Urinary bladder (tissue), 4 donors: ENCODE data around the gene HBM. TPM values are rescaled to one million over a fixed set of nuclear protein-coding genes. Genes with fewer than 3 reads are reported as not detected.
"Not testable (repeated sequence)": the region's sequence is repeated elsewhere in the genome, so short reads cannot be mapped to it uniquely, and the experiment has no call there.

ENCODE experiments used
- DNase-seq: peaks from one replicate; pipeline ENCODE4 v3.0.0-alpha.2; 2015; ENCODE audit errors: extremely low spot score
- H3K27ac ChIP-seq: one replicate; pipeline ENCODE4 v1.5.1; 2013; ENCODE audit warnings: low read depth, mild to moderate bottlenecking, moderate library complexity
- H3K36me3 ChIP-seq: one replicate; pipeline ENCODE4 v1.6.1; 2013; ENCODE audit warnings: mild to moderate bottlenecking, moderate library complexity; ENCODE audit not compliant: insufficient read depth
- H3K4me1 ChIP-seq: one replicate; pipeline ENCODE4 v1.6.1; 2013; ENCODE audit warnings: mild to moderate bottlenecking, moderate library complexity; ENCODE audit not compliant: insufficient read depth
- H3K4me3 ChIP-seq: one replicate; pipeline ENCODE4 v1.5.1; 2013; ENCODE audit warnings: low read depth, low read length
- WGBS: extraction: QIAGEN DNeasy Blood & Tissue Kit; methylation state at CpG from one replicate; pipeline ENCODE4 v1.1.7; 2013; 5-methylcytosine and 5-hydroxymethylcytosine counted together
- polyA plus RNA-seq: library from polyadenylated mRNA; stranded (reverse); fragments of 200-250 nt; gene quantifications from one replicate; pipeline ENCODE4 v1.2.3, GENCODE V29; 2013
- small RNA-seq: library from RNA; depleted of rRNA; stranded (forward); fragments of <200 nt; gene quantifications from one replicate; pipeline ENCODE3, GENCODE V24; 2014
- total RNA-seq: library from RNA; depleted of rRNA; stranded (reverse); fragments of >200 nt; gene quantifications from one replicate; pipeline ENCODE4 v1.2.3, GENCODE V29; 2014
- donor health status: healthy with polysubstance abuse.
- donor health status: healthy.

HBM gene
- total and polyA plus RNA-seq, 2 donors = 14.8 TPM; not detected in 1

GRCh38 chr16:193441-193840, 27.7 kb downstream of the HBM start:
- H3K4me3 ChIP-seq = no peak overlapping the region
- peaks cover 5% of the 10 kb centered on the region for H3K36me3 ChIP-seq
- DNase-seq = no peak
- no peak overlapping the region for H3K27ac ChIP-seq
- WGBS = 91% methylated on average over 15 of the region's 15 CpGs
- no peaks in the 10 kb centered on the region for H3K4me1 ChIP-seq

GRCh38 chr16:194516-194915, 28.7 kb downstream of the HBM start:
- Histone ChIP-seq H3K4me1 (no peaks in the 10 kb centered on the region), H3K27ac (no peak overlapping the region), H3K36me3 (peaks cover 5% of the 10 kb centered on the region), H3K4me3 (no peak overlapping the region)
- DNase-seq = no peak
- 85% methylated on average over 6 of the region's 6 CpGs for WGBS

GRCh38 chr16:200388-200787, 34.6 kb downstream of the HBM start:
- Histone ChIP-seq H3K4me3 (no peak overlapping the region), H3K36me3 (no peaks in the 10 kb centered on the region), H3K27ac (no peak overlapping the region), H3K4me1 (no peaks in the 10 kb centered on the region)
- no peak for DNase-seq
- WGBS = 94% methylated on average over 5 of the region's 5 CpGs

- no peaks in the 10 kb centered on the region for H3K4me1 ChIP-seq
- H3K4me3 ChIP-seq = no peak overlapping the region
- H3K27ac ChIP-seq = no peak overlapping the region
- WGBS = 97% methylated on average over 4 of the region's 4 CpGs
- no peak for DNase-seq
- peaks cover 4% of the 10 kb centered on the region for H3K36me3 ChIP-seq
Observed at GRCh38 chr16:203246-203645, 37.5 kb downstream of the HBM start.

DNA sequence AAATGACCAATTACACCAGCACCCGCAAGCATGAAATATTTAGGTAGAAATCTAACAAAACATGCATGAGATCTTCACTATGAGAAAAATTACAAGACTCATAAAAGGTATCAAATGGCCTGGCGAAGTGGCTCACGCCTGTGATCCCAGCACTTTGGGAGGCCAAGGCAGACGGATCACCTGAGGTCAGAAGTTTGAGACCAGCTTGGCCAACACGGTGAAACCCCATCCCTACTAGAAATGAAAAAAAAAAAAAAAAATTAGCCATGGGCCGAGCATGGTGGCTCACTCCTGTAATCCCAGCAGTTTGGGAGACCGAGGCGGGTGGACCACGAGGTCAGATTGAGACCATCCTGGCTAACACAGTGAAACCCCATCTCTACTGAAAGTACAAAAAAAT, 38.3 kb downstream of the HBM start:
- not testable (repeated sequence) for H3K4me1 ChIP-seq, H3K36me3 ChIP-seq, DNase-seq, H3K4me3 ChIP-seq, H3K27ac ChIP-seq
- 95% methylated on average over 9 of the region's 9 CpGs for WGBS

DNA sequence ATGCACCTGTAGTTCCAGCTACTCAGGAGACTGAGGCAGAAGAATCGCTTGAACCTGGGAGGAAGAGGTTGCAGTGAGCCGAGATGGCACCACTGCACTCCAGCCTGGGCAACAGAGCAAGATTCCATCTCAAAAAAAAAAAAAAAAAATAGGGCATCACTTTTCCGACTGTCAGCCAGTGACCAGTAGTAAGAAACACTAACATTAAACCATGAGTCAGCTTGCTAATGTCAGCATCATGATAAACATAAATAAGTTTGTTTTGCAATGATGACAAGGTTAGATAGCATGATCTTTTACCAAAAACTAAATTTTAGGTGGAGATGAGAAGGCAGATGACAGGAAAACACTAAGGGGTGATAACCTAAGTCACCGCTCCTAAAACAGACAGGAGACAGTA, 43.6 kb downstream of the HBM start:
- not testable (repeated sequence) for H3K4me1 ChIP-seq, H3K36me3 ChIP-seq, H3K4me3 ChIP-seq, DNase-seq, H3K27ac ChIP-seq
- 81% methylated on average over 4 of the region's 4 CpGs for WGBS

GRCh38 chr16:211631-212180, 45.9 kb downstream of the HBM start:
- not testable (repeated sequence) for H3K36me3 ChIP-seq, H3K4me3 ChIP-seq, DNase-seq, H3K4me1 ChIP-seq, H3K27ac ChIP-seq
- WGBS = 85% methylated on average over 14 of the region's 14 CpGs

GRCh38 chr16:212999-213398, 47.2 kb downstream of the HBM start:
- Histone ChIP-seq H3K36me3 (peaks cover 4% of the 10 kb centered on the region), H3K4me3 (no peak overlapping the region), H3K27ac (no peak overlapping the region), H3K4me1 (no peaks in the 10 kb centered on the region)
- 88% methylated on average over 3 of the region's 3 CpGs for WGBS
- no peak for DNase-seq

Small RNA genes lying within 50 kb of the gene (small RNA-seq; reads per million reads assigned to genes)
- gene RF00019 = not detected

Other genes starting within 250 kb of the HBM start
- gene POLR3K, start 112.4 kb upstream of the HBM start, total RNA-seq = 3.4 TPM
- gene POLR3K, start 112.4 kb upstream of the HBM start, polyA plus RNA-seq = 16.8 TPM
- gene SNRNP25, start 112.2 kb upstream of the HBM start, total RNA-seq = 9.5 TPM
- 29.5 TPM for gene SNRNP25, start 112.2 kb upstream of the HBM start, polyA plus RNA-seq
- gene RHBDF1, start 93.3 kb upstream of the HBM start, total RNA-seq = 34.7 TPM
- 50.3 TPM for gene RHBDF1, start 93.3 kb upstream of the HBM start, polyA plus RNA-seq
- 58.8 TPM for gene MPG, start 87.8 kb upstream of the HBM start, total RNA-seq
- gene MPG, start 87.8 kb upstream of the HBM start, polyA plus RNA-seq = 89.6 TPM
- gene NPRL3, start 27.3 kb upstream of the HBM start, total RNA-seq = 9.7 TPM
- 25.5 TPM for gene NPRL3, start 27.3 kb upstream of the HBM start, polyA plus RNA-seq
- gene HBZ, start 13.3 kb upstream of the HBM start, total RNA-seq = 0.85 TPM
- gene HBZ, start 13.3 kb upstream of the HBM start, polyA plus RNA-seq = 0.47 TPM
- 648 TPM for gene HBA2, start 6.9 kb downstream of the HBM start, total RNA-seq
- gene HBA2, start 6.9 kb downstream of the HBM start, polyA plus RNA-seq = 22.6 TPM
- 472 TPM for gene HBA1, start 10.7 kb downstream of the HBM start, total RNA-seq
- 9.7 TPM for gene HBA1, start 10.7 kb downstream of the HBM start, polyA plus RNA-seq
- gene HBQ1, start 14.5 kb downstream of the HBM start, total RNA-seq = not detected
- gene HBQ1, start 14.5 kb downstream of the HBM start, polyA plus RNA-seq = not detected
- gene LUC7L, start 63.5 kb downstream of the HBM start, total RNA-seq = 112 TPM
- gene LUC7L, start 63.5 kb downstream of the HBM start, polyA plus RNA-seq = 47.0 TPM
- gene FAM234A, start 68.8 kb downstream of the HBM start, total RNA-seq = 38.8 TPM
- gene FAM234A, start 68.8 kb downstream of the HBM start, polyA plus RNA-seq = 115 TPM
- 2.4 TPM for gene RGS11, start 110.0 kb downstream of the HBM start, total RNA-seq
- gene RGS11, start 110.0 kb downstream of the HBM start, polyA plus RNA-seq = 6.9 TPM
- gene ARHGDIG, start 114.6 kb downstream of the HBM start, total RNA-seq = 2.3 TPM
- gene ARHGDIG, start 114.6 kb downstream of the HBM start, polyA plus RNA-seq = 0.95 TPM
- 1.1 TPM for gene PDIA2, start 117.2 kb downstream of the HBM start, total RNA-seq
- 0.19 TPM for gene PDIA2, start 117.2 kb downstream of the HBM start, polyA plus RNA-seq
- gene AXIN1, start 186.7 kb downstream of the HBM start, total RNA-seq = 9.9 TPM
- gene AXIN1, start 186.7 kb downstream of the HBM start, polyA plus RNA-seq = 25.0 TPM
- gene MRPL28, start 204.6 kb downstream of the HBM start, total RNA-seq = 20.3 TPM
- gene MRPL28, start 204.6 kb downstream of the HBM start, polyA plus RNA-seq = 81.1 TPM
- gene PGAP6, start 216.0 kb downstream of the HBM start, total RNA-seq = 15.9 TPM
- 53.8 TPM for gene PGAP6, start 216.0 kb downstream of the HBM start, polyA plus RNA-seq
- 29.0 TPM for gene NME4, start 231.2 kb downstream of the HBM start, total RNA-seq
- 246 TPM for gene NME4, start 231.2 kb downstream of the HBM start, polyA plus RNA-seq
- 5.3 TPM for gene DECR2, start 235.9 kb downstream of the HBM start, total RNA-seq
- 20.6 TPM for gene DECR2, start 235.9 kb downstream of the HBM start, polyA plus RNA-seq